Natural killer cell (primary cell): ENCODE measurements around the gene NRGN. TPM values are rescaled to one million over a fixed set of nuclear protein-coding genes. Genes with fewer than 3 reads are reported as not detected.

ENCODE experiments used
- ATAC-seq, 3 donors: fragments of 150-1000 bp in 2 of 3; fragments of 200-7000 bp in 1 of 3; cut with Tn5 transposase; 1 replicate in 1 of 3; 2 replicates in 2 of 3; pipeline ENCODE4 v1.10.0; 2021; ENCODE audit warnings: mild to moderate bottlenecking in 2 of 3, moderate library complexity in 2 of 3
- DNase-seq, 2 donors: peaks; one replicate each; pipeline versions ENCODE4 v3.0.0 to v3.0.0-alpha.2; 2013 to 2021; ENCODE audit warnings: mixed read lengths in 1 of 2
- H3K27ac ChIP-seq: one replicate; pipeline ENCODE4 v1.5.1; 2013; ENCODE audit warnings: mild to moderate bottlenecking, low read length
- H3K27me3 ChIP-seq: one replicate; pipeline ENCODE4 v1.6.1; 2013; ENCODE audit warnings: low read length; ENCODE audit not compliant: control insufficient read depth, insufficient read depth
- H3K36me3 ChIP-seq: one replicate; pipeline ENCODE4 v1.6.1; 2013; ENCODE audit warnings: low read length; ENCODE audit not compliant: control insufficient read depth, insufficient read depth
- H3K4me1 ChIP-seq: one replicate; pipeline ENCODE4 v1.6.1; 2013; ENCODE audit warnings: low read length; ENCODE audit not compliant: control insufficient read depth, insufficient read depth
- H3K4me3 ChIP-seq: one replicate; pipeline ENCODE4 v1.5.1; 2013; ENCODE audit warnings: low read length
- H3K9me3 ChIP-seq: one replicate; pipeline ENCODE4 v1.6.1; 2013; ENCODE audit warnings: low read length; ENCODE audit not compliant: control insufficient read depth, insufficient read depth
- H3K27ac Mint-ChIP-seq, 2 donors: one replicate each; pipeline ENCODE4 v1.8.0; 2022; ENCODE audit warnings: mild to moderate bottlenecking in 2 of 2, mixed read lengths in 2 of 2, moderate library complexity in 1 of 2
- H3K27me3 Mint-ChIP-seq, 2 donors: one replicate each; pipeline ENCODE4 v1.8.0; 2022; ENCODE audit warnings: low read depth in 2 of 2, mixed read lengths in 2 of 2
- H3K36me3 Mint-ChIP-seq: one replicate; pipeline ENCODE4 v1.8.0; 2022; ENCODE audit warnings: mixed read lengths
- H3K4me1 Mint-ChIP-seq, 2 donors: one replicate each; pipeline ENCODE4 v1.8.0; 2022; ENCODE audit warnings: mixed read lengths in 2 of 2
- H3K4me3 Mint-ChIP-seq: one replicate; pipeline ENCODE4 v1.8.0; 2022; ENCODE audit warnings: mild to moderate bottlenecking, moderate library complexity, mixed read lengths
- H3K9me3 Mint-ChIP-seq, 2 donors: one replicate each; pipeline ENCODE4 v1.8.0; 2022; ENCODE audit warnings: mixed read lengths in 2 of 2
- CTCF ChIP-seq: fragments of 200-600 bp; IDR thresholded peaks from one replicate; pipeline ENCODE4 v1.8.0; 2022; ENCODE audit warnings: antibody characterized with exemption
- WGBS: methylation state at CpG from one replicate; pipeline ENCODE4 v1.1.7; 2013; ENCODE audit warnings: missing lambda C conversion rate; ENCODE audit not compliant: insufficient coverage; 5-methylcytosine and 5-hydroxymethylcytosine counted together
- intact Hi-C: fragments of 100-400 bp; cut with micrococcal nuclease; formaldehyde crosslinking; loops from one replicate; pipeline ENCODE4 v1.14.2; 2022
- total RNA-seq, 4 donors: library from RNA; stranded (reverse); fragments of 120-200 nt in 1 of 4; gene quantifications; one replicate each; pipeline versions ENCODE4 v1.2.3 to v1.2.4, GENCODE V29; 2013 to 2022

NRGN gene
- total RNA-seq, 3 donors from 2014 or later (not counting 1 experiment from before 2014, with no cell fraction given) = 11.1 to 70.9 (median 28.4) TPM

- intact Hi-C loops = loop anchor here (1.0 to 10.0 kb wide), 3 partner anchors 35 to 94 kb away; no protein-coding TSS in a partner anchor
- Histone ChIP-seq H3K27ac (no peak overlapping the region), H3K9me3 (no peaks in the 10 kb centered on the region), H3K4me1 (peaks cover 47% of the 10 kb centered on the region), H3K4me3 (peak overlapping the region; percentile 41), H3K36me3 (peaks cover 11% of the 10 kb centered on the region), H3K27me3 (peaks cover 37% of the 10 kb centered on the region)
- peaks cover 17 to 27% of the 10 kb centered on the region in 2 donors for H3K4me1 Mint-ChIP-seq
- WGBS = 10% methylated on average over 21 of the region's 21 CpGs
- no peaks in the 10 kb centered on the region for H3K9me3 Mint-ChIP-seq
- peak overlapping the region; percentile 97 for H3K4me3 Mint-ChIP-seq
- peak; percentile 77 to 88 for DNase-seq
- H3K36me3 Mint-ChIP-seq = no peaks in the 10 kb centered on the region
- ATAC-seq = peak; percentile 61 to 65 (median 64)
- TF ChIP-seq CTCF = peak; percentile 86
- H3K27ac Mint-ChIP-seq = no peak overlapping the region
- H3K27me3 Mint-ChIP-seq = peaks cover 23 to 26% of the 10 kb centered on the region in 2 donors
Measured at GRCh38 chr11:124763156-124763947, 23.6 kb downstream of the NRGN start.

- no peak for DNase-seq
- 95% methylated on average over 2 of the region's 2 CpGs for WGBS
- Histone ChIP-seq H3K27me3 (peaks cover 10% of the 10 kb centered on the region), H3K4me3 (no peak overlapping the region), H3K4me1 (peaks cover 20% of the 10 kb centered on the region), H3K36me3 (peaks cover 19% of the 10 kb centered on the region), H3K27ac (no peak overlapping the region), H3K9me3 (no peaks in the 10 kb centered on the region)
- no peak for TF ChIP-seq CTCF
- Mint-ChIP-seq H3K9me3 (no peaks in the 10 kb centered on the region), H3K4me3 (no peak overlapping the region), H3K4me1 (peaks cover 5 to 6% of the 10 kb centered on the region in 2 donors), H3K36me3 (no peaks in the 10 kb centered on the region), H3K27me3 (peaks cover 1 to 10% of the 10 kb centered on the region in 2 donors), H3K27ac (no peak overlapping the region)
- intact Hi-C loops = loop anchor here (10.0 kb wide), 1 partner anchor 69 kb away; no protein-coding TSS in a partner anchor
- ATAC-seq = no peak
Measured at GRCh38 chr11:124766156-124766555, 26.4 kb downstream of the NRGN start.

GRCh38 chr11:124768914-124769313 is 29.2 kb downstream of the NRGN start:
- WGBS = 96% methylated on average over 8 of the region's 8 CpGs
- TF ChIP-seq CTCF = no peak
- Histone ChIP-seq H3K27ac (no peak overlapping the region), H3K4me3 (no peak overlapping the region), H3K4me1 (no peaks in the 10 kb centered on the region), H3K9me3 (no peaks in the 10 kb centered on the region), H3K27me3 (no peaks in the 10 kb centered on the region), H3K36me3 (peaks cover 27% of the 10 kb centered on the region)
- H3K27ac Mint-ChIP-seq = no peak overlapping the region
- no peaks in the 10 kb centered on the region for H3K9me3 Mint-ChIP-seq
- DNase-seq (no peak), ATAC-seq (no peak)
- H3K4me1 Mint-ChIP-seq = no peaks in the 10 kb centered on the region
- H3K27me3 Mint-ChIP-seq = no peaks in the 10 kb centered on the region
- intact Hi-C loops = loop anchor here (10.0 kb wide), 1 partner anchor 66 kb away; no protein-coding TSS in a partner anchor
- no peak overlapping the region for H3K4me3 Mint-ChIP-seq
- peaks cover 8% of the 10 kb centered on the region for H3K36me3 Mint-ChIP-seq
